CD14-positive monocyte (primary cell): ENCODE measurements around the gene KLHL9. TPM values are rescaled to one million over a fixed set of nuclear protein-coding genes. Genes with fewer than 3 reads are reported as not detected.
"Not testable (repeated sequence)": the region's sequence is repeated elsewhere in the genome, so short reads cannot be mapped to it uniquely, and the experiment has no call there.

Source experiments
- DNase-seq, 3 donors: peaks; one replicate each; pipeline ENCODE4 v3.0.0-alpha.2; 2011 to 2022
- H2AFZ ChIP-seq: 2 replicates; pipeline ENCODE4 v1.6.0; 2012; ENCODE audit warnings: mild to moderate bottlenecking, low read depth, low read length, inconsistent platforms; ENCODE audit not compliant: insufficient read depth, poor library complexity, severe bottlenecking
- H3K27ac ChIP-seq, 2 donors: 1 replicate in 1 of 2; 2 replicates in 1 of 2; pipeline ENCODE4 v1.5.1; 2012 to 2013; ENCODE audit warnings: low read length in 2 of 2, control low read depth in 1 of 2, inconsistent platforms in 1 of 2, low read depth in 1 of 2, mild to moderate bottlenecking in 1 of 2
- H3K27me3 ChIP-seq, 2 donors: one replicate each; pipeline versions ENCODE4 v1.6.0 to v1.6.1; 2011 to 2013; ENCODE audit warnings: low read length in 2 of 2; ENCODE audit not compliant: control insufficient read depth in 2 of 2, insufficient read depth in 2 of 2
- H3K36me3 ChIP-seq, 2 donors: replicated peaks in 1 of 2; 1 replicate in 1 of 2; 2 replicates in 1 of 2; pipeline versions ENCODE4 v1.5.1 to v1.6.1; 2012 to 2013; ENCODE audit warnings: low read length in 2 of 2, control low read depth in 1 of 2, inconsistent platforms in 1 of 2, mild to moderate bottlenecking in 1 of 2; ENCODE audit not compliant: insufficient read depth in 2 of 2, control insufficient read depth in 1 of 2
- H3K4me1 ChIP-seq, 2 donors: 1 replicate in 1 of 2; 2 replicates in 1 of 2; pipeline versions ENCODE4 v1.5.1 to v1.6.1; 2012 to 2013; ENCODE audit warnings: low read length in 2 of 2, control low read depth in 1 of 2, inconsistent platforms in 1 of 2, mild to moderate bottlenecking in 1 of 2, moderate library complexity in 1 of 2; ENCODE audit not compliant: insufficient read depth in 2 of 2, control insufficient read depth in 1 of 2
- H3K4me2 ChIP-seq: replicated peaks from 2 replicates; pipeline ENCODE3; 2012; ENCODE audit warnings: low read length, moderate library complexity, mild to moderate bottlenecking; ENCODE audit not compliant: poor library complexity, severe bottlenecking; ENCODE audit errors: extremely low read depth
- H3K4me3 ChIP-seq, 3 experiments: fragments of 200-600 bp in 1 of 3; sonication (generic) in 1 of 3; replicated peaks in 1 of 3; 1 replicate in 2 of 3; 2 replicates in 1 of 3; pipeline ENCODE4 v1.5.1; 2011 to 2013; ENCODE audit warnings: low read length in 3 of 3, mild to moderate bottlenecking in 3 of 3, control low read depth in 2 of 3, low read depth in 2 of 3, inconsistent platforms in 1 of 3, moderate library complexity in 1 of 3
- H3K79me2 ChIP-seq: 2 replicates; pipeline ENCODE4 v1.6.0; 2012; ENCODE audit warnings: mild to moderate bottlenecking, control low read depth, inconsistent platforms, low read length, moderate library complexity; ENCODE audit not compliant: insufficient read depth
- H3K9ac ChIP-seq: 2 replicates; pipeline ENCODE4 v1.6.0; 2017; ENCODE audit warnings: low read length, mild to moderate bottlenecking; ENCODE audit not compliant: insufficient read depth, poor library complexity, severe bottlenecking
- H3K9me3 ChIP-seq, 2 donors: replicated peaks in 1 of 2; 1 replicate in 1 of 2; 2 replicates in 1 of 2; pipeline versions ENCODE4 v1.5.1 to v1.6.1; 2012 to 2013; ENCODE audit warnings: low read length in 2 of 2, control low read depth in 1 of 2; ENCODE audit not compliant: control insufficient read depth in 1 of 2, insufficient read depth in 1 of 2
- H4K20me1 ChIP-seq: 2 replicates; pipeline ENCODE4 v1.6.0; 2012; ENCODE audit warnings: mild to moderate bottlenecking, low read length, control low read depth, moderate library complexity; ENCODE audit not compliant: insufficient read depth
- H3K27ac Mint-ChIP-seq, 7 donors: one replicate each; pipeline ENCODE4 v1.8.0; 2020; ENCODE audit warnings: mild to moderate bottlenecking in 7 of 7, mixed read lengths in 7 of 7, moderate library complexity in 6 of 7, inconsistent platforms in 2 of 7
- H3K27me3 Mint-ChIP-seq, 3 donors: one replicate each; pipeline ENCODE4 v1.8.0; 2021 to 2022; ENCODE audit warnings: low read depth in 3 of 3, mild to moderate bottlenecking in 3 of 3, mixed read lengths in 3 of 3, moderate library complexity in 3 of 3, inconsistent platforms in 1 of 3
- H3K36me3 Mint-ChIP-seq, 2 donors: one replicate each; pipeline ENCODE4 v1.8.0; 2020; ENCODE audit warnings: mixed read lengths in 2 of 2, inconsistent platforms in 1 of 2, mild to moderate bottlenecking in 1 of 2
- H3K4me1 Mint-ChIP-seq: one replicate; pipeline ENCODE4 v1.8.0; 2020; ENCODE audit warnings: mild to moderate bottlenecking, mixed read lengths
- H3K4me3 Mint-ChIP-seq, 2 donors: one replicate each; pipeline ENCODE4 v1.8.0; 2020; ENCODE audit warnings: mild to moderate bottlenecking in 2 of 2, mixed read lengths in 2 of 2, moderate library complexity in 1 of 2
- H3K9me3 Mint-ChIP-seq, 7 donors: one replicate each; pipeline ENCODE4 v1.8.0; 2020 to 2022; ENCODE audit warnings: mixed read lengths in 7 of 7, mild to moderate bottlenecking in 6 of 7, moderate library complexity in 6 of 7, inconsistent platforms in 2 of 7
- CTCF ChIP-seq: fragments of 200-600 bp; IDR thresholded peaks from one replicate; pipeline ENCODE4 v1.8.0; 2022; ENCODE audit warnings: antibody characterized with exemption, mild to moderate bottlenecking
- WGBS: methylation state at CpG from one replicate; pipeline ENCODE4 v1.1.5; 2013; ENCODE audit warnings: missing lambda C conversion rate; ENCODE audit not compliant: insufficient coverage; 5-methylcytosine and 5-hydroxymethylcytosine counted together
- intact Hi-C, 2 donors: fragments of 100-400 bp; cut with micrococcal nuclease; formaldehyde crosslinking; loops; one replicate each; pipeline versions ENCODE4 v1.15.0 to v1.15.1; 2023
- polyA plus RNA-seq, 3 donors: library from polyadenylated mRNA; depleted of rRNA in 1 of 3; unstranded in 2 of 3; stranded (reverse) in 1 of 3; fragments of 300-500 nt in 2 of 3; fragments of >200 nt in 1 of 3; fragmentation: Illumina TruSeq in 2 of 3; gene quantifications; 1 replicate in 2 of 3; 2 replicates in 1 of 3; pipeline ENCODE4 v1.2.3, GENCODE V29; 2012 to 2021

KLHL9 gene
- polyA plus RNA-seq, 3 donors, result 2.8 to 9.0 (median 7.7) TPM

DNA sequence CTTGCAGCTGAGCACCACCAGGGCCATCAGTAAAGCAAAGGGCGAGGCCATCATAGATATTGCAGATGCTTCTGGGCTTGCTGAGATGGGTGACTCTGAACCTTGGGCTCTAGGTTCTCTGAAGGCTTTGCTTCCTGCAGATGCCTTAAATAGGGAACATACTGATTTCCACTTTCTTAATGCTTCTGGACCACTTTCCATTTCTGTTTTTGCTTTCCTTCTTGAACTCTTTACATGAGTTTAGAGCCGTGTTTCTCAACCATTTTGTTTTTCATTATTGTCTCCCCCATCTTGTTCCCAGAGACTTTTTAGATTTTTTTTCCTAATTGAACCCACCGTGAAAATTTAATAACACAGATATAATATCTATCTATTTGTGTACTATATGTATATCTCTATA is 32.8 kb upstream of the KLHL9 start, which contains the start of gene IFNA13:
Gene IFNA13 (minus strand): TSS at position 101 of the 400 bp plus-strand sequence. CDS start 47 bp downstream, at position 54.
- Histone ChIP-seq H3K4me1 (no peaks in the 10 kb centered on the region), H3K9ac (no peak within 1 kb of the TSS), H2AFZ (no peak within 1 kb of the TSS), H3K36me3 (no peaks in the 10 kb centered on the region), H3K79me2 (no peaks in the 10 kb centered on the region), H3K4me3 (no peak within 1 kb of the TSS), H3K4me2 (no peak within 1 kb of the TSS), H4K20me1 (no peaks in the 10 kb centered on the region), H3K27me3 (no peaks in the 10 kb centered on the region), H3K27ac (no peak within 1 kb of the TSS), H3K9me3 (no peaks in the 10 kb centered on the region)
- TF ChIP-seq CTCF, result no peak
- Mint-ChIP-seq H3K27me3 (peaks cover 2 to 18% (median 8%) of the 10 kb centered on the region in 3 donors), H3K4me3 (no peak within 1 kb of the TSS), H3K36me3 (no peaks in the 10 kb centered on the region), H3K9me3 (no peaks in the 10 kb centered on the region), H3K4me1 (peaks cover 4% of the 10 kb centered on the region), H3K27ac (no peak within 1 kb of the TSS)
- intact Hi-C loops, result no loop called here
- WGBS, result no CpG with 5 or more reads among the region's 3 CpGs
- no peak for DNase-seq

DNA sequence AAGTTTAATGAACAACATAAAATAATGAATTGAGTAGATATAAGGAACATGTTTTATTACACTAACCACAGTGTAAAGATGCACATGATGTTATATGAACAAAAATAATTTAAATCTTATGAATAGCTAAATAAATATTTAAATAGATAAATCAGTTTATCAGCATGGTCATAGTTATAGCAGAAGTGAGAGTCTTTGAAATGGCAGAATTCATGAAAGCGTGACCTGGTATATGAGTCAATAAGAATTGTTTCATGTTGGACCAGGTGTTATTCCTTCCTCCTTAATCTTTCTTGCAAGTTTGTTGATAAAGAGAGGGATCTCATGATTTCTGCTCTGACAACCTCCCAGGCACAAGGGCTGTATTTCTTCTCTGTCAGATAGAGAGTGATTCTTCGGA is 32.0 kb upstream of the KLHL9 start:
- H3K4me1 Mint-ChIP-seq, H3K27ac ChIP-seq, H3K27me3 ChIP-seq, H3K9me3 ChIP-seq, H3K36me3 ChIP-seq, H3K27ac Mint-ChIP-seq, H3K4me3 ChIP-seq, DNase-seq, H3K4me2 ChIP-seq, intact Hi-C loops, H3K9ac ChIP-seq, H3K36me3 Mint-ChIP-seq, H2AFZ ChIP-seq, H3K9me3 Mint-ChIP-seq, H3K4me3 Mint-ChIP-seq, H4K20me1 ChIP-seq, H3K4me1 ChIP-seq, H3K79me2 ChIP-seq: not testable (repeated sequence)
- WGBS, result no CpG with 5 or more reads among the region's 2 CpGs
- peaks cover 3 to 16% (median 8%) of the 10 kb centered on the region in 3 donors for H3K27me3 Mint-ChIP-seq
